ENCODE data around the gene KLRC2. TPM values are rescaled to one million over a fixed set of nuclear protein-coding genes. Genes with fewer than 3 reads are reported as not detected.

KLRC2 gene
- total and polyA plus RNA-seq, 2 experiments from 2014 or later = not detected

GRCh38 chr12:10389904-10390303 is 45.9 kb downstream of the KLRC2 start, which contains the start of gene KLRK1 (continued):
- TF ChIP-seq, protein P1, sequence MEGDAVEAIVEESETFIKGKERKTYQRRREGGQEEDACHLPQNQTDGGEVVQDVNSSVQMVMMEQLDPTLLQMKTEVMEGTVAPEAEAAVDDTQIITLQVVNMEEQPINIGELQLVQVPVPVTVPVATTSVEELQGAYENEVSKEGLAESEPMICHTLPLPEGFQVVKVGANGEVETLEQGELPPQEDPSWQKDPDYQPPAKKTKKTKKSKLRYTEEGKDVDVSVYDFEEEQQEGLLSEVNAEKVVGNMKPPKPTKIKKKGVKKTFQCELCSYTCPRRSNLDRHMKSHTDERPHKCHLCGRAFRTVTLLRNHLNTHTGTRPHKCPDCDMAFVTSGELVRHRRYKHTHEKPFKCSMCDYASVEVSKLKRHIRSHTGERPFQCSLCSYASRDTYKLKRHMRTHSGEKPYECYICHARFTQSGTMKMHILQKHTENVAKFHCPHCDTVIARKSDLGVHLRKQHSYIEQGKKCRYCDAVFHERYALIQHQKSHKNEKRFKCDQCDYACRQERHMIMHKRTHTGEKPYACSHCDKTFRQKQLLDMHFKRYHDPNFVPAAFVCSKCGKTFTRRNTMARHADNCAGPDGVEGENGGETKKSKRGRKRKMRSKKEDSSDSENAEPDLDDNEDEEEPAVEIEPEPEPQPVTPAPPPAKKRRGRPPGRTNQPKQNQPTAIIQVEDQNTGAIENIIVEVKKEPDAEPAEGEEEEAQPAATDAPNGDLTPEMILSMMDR (conservative IDR thresholded peaks at IDR 0.05; ENCODE audit: low read depth in 2 of 2) = no peak
- TF ChIP-seq EZH2phosphoT487 (IDR thresholded peaks at IDR 0.05; ENCODE audit: unreplicated experiment) (no peak), JUNB (IDR thresholded peaks at IDR 0.05; ENCODE audit: unreplicated experiment) (no peak), POLR2AphosphoS5 (IDR thresholded peaks at IDR 0.05; ENCODE audit: low read depth) (no peak), REST (IDR thresholded peaks at IDR 0.05; ENCODE audit: unreplicated experiment) (no peak), ETS1 (IDR thresholded peaks at IDR 0.05) (no peak)

DNA sequence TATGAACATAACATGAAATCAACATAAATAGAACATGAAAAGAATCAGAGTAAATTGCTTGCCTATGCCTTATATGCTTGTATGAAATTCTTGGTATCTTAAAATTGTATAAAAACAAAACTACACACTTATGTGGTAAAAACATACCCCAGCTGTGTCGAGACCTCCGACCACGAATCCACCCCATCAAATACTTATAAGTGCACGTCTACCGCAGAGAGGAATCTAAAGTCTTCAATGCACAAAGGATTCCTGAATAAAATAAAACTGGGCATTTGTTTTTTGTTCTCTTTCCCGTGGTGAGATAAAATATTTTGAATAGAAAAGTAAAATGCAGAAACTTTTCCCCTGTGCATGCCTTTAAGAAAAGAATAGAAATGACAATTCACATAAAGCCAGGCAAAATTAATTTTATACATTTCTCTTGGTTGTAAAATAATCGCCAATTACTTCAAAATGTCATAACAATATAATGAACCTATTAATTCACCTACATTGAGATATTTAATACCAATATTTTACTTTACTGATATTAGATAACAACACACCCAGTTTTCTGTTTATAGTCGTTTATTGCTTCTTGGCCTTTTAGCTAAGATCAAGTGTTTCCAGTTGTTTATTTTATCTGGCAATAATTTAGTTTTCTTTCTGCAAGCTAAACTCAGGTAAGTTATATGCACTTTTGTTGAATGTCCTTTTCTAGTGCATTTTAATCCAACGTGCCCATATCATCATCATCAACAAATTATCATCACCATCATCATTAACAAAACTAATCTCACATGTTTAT is 47.0 kb downstream of the KLRC2 start:
- Mint-ChIP-seq H3K4me1 (no peaks in the 10 kb centered on the region), H3K4me3 (no peak overlapping the region), H3K9me3 (peaks cover 6% of the 10 kb centered on the region; the same call in 2 of the 3 replicates), H3K27ac (no peak overlapping the region), H3K36me3 (ENCODE audit: low read depth) (peaks cover 3% of the 10 kb centered on the region; the same call in 1 of the 3 replicates), H3K27me3 (ENCODE audit: insufficient read depth, low read depth, poor library complexity) (no peaks in the 10 kb centered on the region)
- no peaks in the 10 kb centered on the region for H3F3A ChIP-seq (replicated peaks; ENCODE audit: low read depth)
- no peaks in the 10 kb centered on the region for H3K9me2 ChIP-seq (ENCODE audit: insufficient read depth)
- H3K4me3 ChIP-seq = no peak overlapping the region
- no peak overlapping the region for H2AFZ ChIP-seq
- no peaks in the 10 kb centered on the region for H3K27me3 ChIP-seq (ENCODE audit: insufficient read depth)
- no peak for ATAC-seq
- H3K36me3 ChIP-seq (ENCODE audit: insufficient read depth) = no peaks in the 10 kb centered on the region
- DNase-seq (ENCODE audit: low spot score) = no peak
- H4K20me1 ChIP-seq (replicated peaks; ENCODE audit: insufficient read depth) = no peaks in the 10 kb centered on the region
- H3K4me2 ChIP-seq = no peak overlapping the region
- H3K27ac ChIP-seq (ENCODE audit: low read depth) = no peak overlapping the region
- no peaks in the 10 kb centered on the region for H3K4me1 ChIP-seq (ENCODE audit: insufficient read depth)
- no peaks in the 10 kb centered on the region for H3K79me2 ChIP-seq (replicated peaks; ENCODE audit: insufficient read depth)
- no peak for TF ChIP-seq ZNF331 (CRISPR knock-in tag; IDR thresholded peaks at IDR 0.05; ENCODE audit: low read depth)
- TF ChIP-seq EZH2 (IDR thresholded peaks at IDR 0.05; ENCODE audit: low read depth, unreplicated experiment) = no peak
- TF ChIP-seq JUNB (IDR thresholded peaks at IDR 0.05; ENCODE audit: unreplicated experiment) = no peak
- no peak for TF ChIP-seq EZH2phosphoT487 (IDR thresholded peaks at IDR 0.05; ENCODE audit: unreplicated experiment)
- TF ChIP-seq POLR2AphosphoS5 (IDR thresholded peaks at IDR 0.05; ENCODE audit: low read depth) = no peak
- TF ChIP-seq STAT1 (IDR thresholded peaks at IDR 0.05; ENCODE audit: unreplicated experiment) = no peak
- TF ChIP-seq CREB1 (CRISPR knock-in tag; IDR thresholded peaks at IDR 0.05; ENCODE audit: low read depth) = no peak
- TF ChIP-seq ZNF462 (CRISPR knock-in tag; IDR thresholded peaks at IDR 0.05) = no peak
